Measurements from ENCODE around the gene PDE4D. TPM values are rescaled to one million over a fixed set of nuclear protein-coding genes. Genes with fewer than 3 reads are reported as not detected.

PDE4D gene
- total RNA-seq, 5 donors from 2014 or later (not counting 1 experiment from before 2014, with no cell fraction given): 45.1 to 136 (median 64.9) TPM

DNA sequence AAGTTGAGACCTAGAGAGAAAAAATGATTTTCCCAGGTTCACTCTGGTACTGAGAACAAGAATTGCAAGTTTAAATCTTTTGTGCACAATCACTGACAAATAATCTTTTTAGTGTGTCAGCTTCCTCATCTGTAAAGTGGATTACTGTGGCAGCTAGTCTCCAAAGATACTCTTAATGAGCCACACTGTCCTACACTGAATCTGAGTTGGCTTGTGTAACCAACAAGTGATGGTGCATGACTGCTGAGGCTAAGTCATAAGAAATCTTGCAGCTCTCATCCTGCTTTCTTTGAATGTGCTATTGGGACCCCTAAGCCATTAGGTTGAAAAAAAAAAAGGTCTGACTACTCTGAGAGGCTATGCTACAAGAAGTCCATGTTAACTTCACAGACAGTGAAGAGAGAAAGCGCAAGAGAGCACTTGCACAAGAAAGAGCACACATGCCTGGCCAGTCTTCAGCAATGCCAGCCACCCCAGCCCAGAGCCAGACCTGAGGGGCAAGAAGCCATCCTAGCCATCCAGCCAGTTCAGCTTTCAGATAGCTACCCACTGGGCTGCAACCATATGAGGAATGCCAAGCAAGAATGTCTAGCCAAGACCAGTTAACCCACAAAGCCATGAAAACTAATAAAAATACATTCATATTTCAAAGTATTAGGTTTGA lies 891.2 kb downstream of the PDE4D start:
- WGBS (ENCODE audit: insufficient coverage): 100% methylated on average over 1 of the region's 1 CpG

DNA sequence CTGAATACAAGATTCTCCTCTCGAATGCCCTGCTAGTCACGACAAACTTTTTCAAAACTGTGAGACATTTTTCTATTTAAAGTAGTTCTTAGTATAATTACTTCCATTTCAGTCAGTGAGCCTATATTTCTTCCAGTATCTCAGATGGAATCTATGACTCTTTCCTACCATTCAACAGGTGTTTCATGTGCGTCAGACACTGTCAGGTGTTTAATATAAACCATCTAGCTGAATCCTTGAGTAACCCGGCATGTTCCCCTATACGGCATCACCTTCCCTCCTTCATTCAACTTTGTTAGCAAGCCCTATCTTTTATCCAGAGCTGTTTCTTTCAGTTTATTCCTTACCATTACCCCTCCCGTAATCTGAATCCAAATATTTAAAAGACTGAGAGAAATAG lies 891.8 kb downstream of the PDE4D start:
- Histone ChIP-seq H3K27ac (ENCODE audit: low read length) (no peak overlapping the region), H3K9me3 (no peaks in the 10 kb centered on the region), H3K27me3 (replicated peaks in 1 of 2; ENCODE audit: control insufficient read depth in 2 of 2, extremely low read depth in 1 of 2, insufficient read depth in 2 of 2, low read length in 1 of 2) (no peaks in the 10 kb centered on the region), H3K4me3 (ENCODE audit: control insufficient read depth in 1 of 2, extremely low read depth in 1 of 2, low read length in 1 of 2) (no peak overlapping the region), H3K4me1 (ENCODE audit: control insufficient read depth in 1 of 2, extremely low read depth in 1 of 2, insufficient read depth in 2 of 2, low read length in 2 of 2) (peaks cover 2 to 46% of the 10 kb centered on the region in 2 experiments), H3K36me3 (ENCODE audit: control insufficient read depth in 2 of 2, extremely low read depth in 1 of 2, insufficient read depth in 1 of 2, low read length in 1 of 2) (no peaks in the 10 kb centered on the region)
- CTCF ChIA-PET: interaction anchor here (0.6 to 1.2 kb wide), 4 partner anchors 43 to 110 kb away, joined by 3 to 10 read pairs (median 4); no protein-coding TSS in a partner anchor
- no peaks in the 10 kb centered on the region for H3K27me3 Mint-ChIP-seq
- H3K27ac Mint-ChIP-seq: no peak overlapping the region
- 100% methylated on average over 1 of the region's 6 CpGs for WGBS (ENCODE audit: insufficient coverage)
- ATAC-seq (replicated peaks in 1 of 4) (no peak), DNase-seq (no peak)
- no peak overlapping the region for H3K4me3 Mint-ChIP-seq
- H3K9me3 Mint-ChIP-seq: no peaks in the 10 kb centered on the region
- peaks cover 16% of the 10 kb centered on the region for H3K36me3 Mint-ChIP-seq
- H3K4me1 Mint-ChIP-seq: peaks cover 69 to 75% (median 73%) of the 10 kb centered on the region in 3 donors
- POLR2A ChIA-PET: no interaction called here

More for the DNA sequence above, 891.2 kb downstream of the PDE4D start:
- Mint-ChIP-seq H3K4me1 (peaks cover 72 to 76% (median 73%) of the 10 kb centered on the region in 3 donors), H3K4me3 (no peak overlapping the region), H3K36me3 (peaks cover 16% of the 10 kb centered on the region), H3K27me3 (no peaks in the 10 kb centered on the region), H3K9me3 (no peaks in the 10 kb centered on the region), H3K27ac (no peak overlapping the region)
- DNase-seq (no peak), ATAC-seq (replicated peaks in 1 of 4) (no peak)
- no peaks in the 10 kb centered on the region for H3K27me3 ChIP-seq (replicated peaks in 1 of 2; ENCODE audit: control insufficient read depth in 2 of 2, extremely low read depth in 1 of 2, insufficient read depth in 2 of 2, low read length in 1 of 2)
- no peaks in the 10 kb centered on the region for H3K9me3 ChIP-seq
- no peak overlapping the region for H3K4me3 ChIP-seq (ENCODE audit: control insufficient read depth in 1 of 2, extremely low read depth in 1 of 2, low read length in 1 of 2)
- peaks cover 2 to 48% of the 10 kb centered on the region in 2 experiments for H3K4me1 ChIP-seq (ENCODE audit: control insufficient read depth in 1 of 2, extremely low read depth in 1 of 2, insufficient read depth in 2 of 2, low read length in 2 of 2)
- no peaks in the 10 kb centered on the region for H3K36me3 ChIP-seq (ENCODE audit: control insufficient read depth in 2 of 2, extremely low read depth in 1 of 2, insufficient read depth in 1 of 2, low read length in 1 of 2)
- CTCF ChIA-PET: interaction anchor here in 1 of 2 donors (1.2 kb wide), 1 partner anchor 111 kb away, joined by 3 read pairs; no protein-coding TSS in a partner anchor
- POLR2A ChIA-PET: interaction anchor here in 1 of 2 donors (0.6 kb wide), 1 partner anchor 22 kb away, joined by 13 read pairs; no protein-coding TSS in a partner anchor
- H3K27ac ChIP-seq (ENCODE audit: low read length): no peak overlapping the region

DNA sequence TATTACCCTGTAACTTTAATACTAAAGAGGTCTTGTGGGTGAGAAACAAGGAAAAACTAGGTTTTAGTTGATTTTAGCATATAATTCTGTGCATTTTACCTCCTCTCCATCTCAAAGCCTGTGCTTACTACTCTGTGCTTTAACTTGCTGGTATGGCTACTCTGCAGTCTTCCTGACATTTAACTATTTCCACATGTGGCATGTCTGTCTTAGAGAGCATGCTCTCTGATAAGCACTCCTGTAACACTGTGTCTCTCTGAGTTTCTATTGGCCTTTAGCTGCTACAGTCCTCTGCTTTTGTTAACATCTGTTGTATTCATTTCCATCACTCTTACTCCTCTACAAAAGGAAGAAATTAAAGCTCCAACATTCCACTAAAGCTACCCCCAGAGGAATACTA lies 892.4 kb downstream of the PDE4D start:
- POLR2A ChIA-PET: no interaction called here
- Histone ChIP-seq H3K9me3 (no peaks in the 10 kb centered on the region), H3K27me3 (replicated peaks in 1 of 2; ENCODE audit: control insufficient read depth in 2 of 2, extremely low read depth in 1 of 2, insufficient read depth in 2 of 2, low read length in 1 of 2) (no peaks in the 10 kb centered on the region), H3K4me3 (ENCODE audit: control insufficient read depth in 1 of 2, extremely low read depth in 1 of 2, low read length in 1 of 2) (no peak overlapping the region), H3K4me1 (ENCODE audit: control insufficient read depth in 1 of 2, extremely low read depth in 1 of 2, insufficient read depth in 2 of 2, low read length in 2 of 2) (peaks cover 2 to 43% of the 10 kb centered on the region in 2 experiments), H3K27ac (ENCODE audit: low read length) (no peak overlapping the region), H3K36me3 (ENCODE audit: control insufficient read depth in 2 of 2, extremely low read depth in 1 of 2, insufficient read depth in 1 of 2, low read length in 1 of 2) (no peaks in the 10 kb centered on the region)
- Mint-ChIP-seq H3K9me3 (no peaks in the 10 kb centered on the region), H3K4me1 (peaks cover 66 to 71% (median 68%) of the 10 kb centered on the region in 3 donors), H3K27ac (no peak overlapping the region), H3K36me3 (peaks cover 16% of the 10 kb centered on the region), H3K27me3 (no peaks in the 10 kb centered on the region), H3K4me3 (no peak overlapping the region)
- CTCF ChIA-PET: interaction anchor here (0.5 to 1.2 kb wide), 5 partner anchors 44 to 110 kb away, joined by 3 to 10 read pairs (median 5); no protein-coding TSS in a partner anchor
- DNase-seq (no peak), ATAC-seq (replicated peaks in 1 of 4) (peak in 1 of 4 experiments; percentile 21)

DNA sequence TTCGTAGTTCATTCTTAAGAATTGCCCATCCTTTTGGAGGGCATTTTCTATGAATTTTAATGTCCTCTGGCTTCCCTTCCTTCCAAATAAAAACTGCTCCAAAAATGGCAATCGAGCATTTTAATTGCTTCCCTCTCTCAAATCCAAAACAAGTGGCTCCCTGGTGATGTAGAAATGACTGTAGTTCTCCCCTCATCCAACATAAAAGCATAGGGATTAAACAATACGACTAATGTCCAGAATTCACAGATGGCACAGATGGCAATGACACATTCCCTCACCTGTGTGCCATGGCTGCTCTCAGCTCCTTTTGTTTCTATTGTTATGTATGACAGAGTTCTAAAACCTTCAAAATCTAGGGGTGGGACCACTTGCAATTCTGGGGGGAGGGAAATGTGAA lies 893.3 kb downstream of the PDE4D start:
- Mint-ChIP-seq H3K27ac (no peak overlapping the region), H3K9me3 (no peaks in the 10 kb centered on the region), H3K4me3 (no peak overlapping the region), H3K4me1 (peaks cover 59 to 69% (median 63%) of the 10 kb centered on the region in 3 donors), H3K36me3 (peaks cover 20% of the 10 kb centered on the region), H3K27me3 (no peaks in the 10 kb centered on the region)
- H3K36me3 ChIP-seq (ENCODE audit: control insufficient read depth in 2 of 2, extremely low read depth in 1 of 2, insufficient read depth in 1 of 2, low read length in 1 of 2): no peaks in the 10 kb centered on the region
- ChIA-PET CTCF (no interaction called here), POLR2A (no interaction called here)
- H3K27ac ChIP-seq (ENCODE audit: low read length): no peak overlapping the region
- DNase-seq: no peak
- no peak for ATAC-seq (replicated peaks in 1 of 4)
- H3K9me3 ChIP-seq: no peaks in the 10 kb centered on the region
- H3K27me3 ChIP-seq (replicated peaks in 1 of 2; ENCODE audit: control insufficient read depth in 2 of 2, extremely low read depth in 1 of 2, insufficient read depth in 2 of 2, low read length in 1 of 2): no peaks in the 10 kb centered on the region
- H3K4me3 ChIP-seq (ENCODE audit: control insufficient read depth in 1 of 2, extremely low read depth in 1 of 2, low read length in 1 of 2): no peak overlapping the region
- WGBS (ENCODE audit: insufficient coverage): no CpG with 5 or more reads among the region's 3 CpGs
- H3K4me1 ChIP-seq (ENCODE audit: control insufficient read depth in 1 of 2, extremely low read depth in 1 of 2, insufficient read depth in 2 of 2, low read length in 2 of 2): peaks cover 2 to 38% of the 10 kb centered on the region in 2 experiments

DNA sequence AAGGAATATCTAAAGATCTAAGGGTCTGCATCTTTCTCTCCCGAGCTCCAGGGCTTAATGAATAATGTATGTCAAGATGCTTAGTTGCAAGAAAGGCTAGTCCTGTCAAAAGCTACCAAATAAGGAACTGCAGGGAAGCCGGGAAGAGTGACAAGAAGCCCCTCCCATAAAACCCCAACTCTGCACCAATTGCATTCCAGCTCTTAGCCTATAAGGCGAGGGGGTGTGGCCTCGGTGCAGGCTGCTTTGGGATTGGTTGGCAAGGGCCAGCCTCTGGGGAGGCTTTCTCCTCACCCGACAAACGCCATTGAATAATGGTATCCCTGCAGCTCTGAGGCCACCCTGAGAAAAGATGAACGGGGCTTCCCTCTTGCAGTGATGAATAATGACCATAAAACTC lies 893.7 kb downstream of the PDE4D start:
- no peak overlapping the region for H3K27ac ChIP-seq (ENCODE audit: low read length)
- peaks cover 55 to 67% (median 62%) of the 10 kb centered on the region in 3 donors for H3K4me1 Mint-ChIP-seq

DNA sequence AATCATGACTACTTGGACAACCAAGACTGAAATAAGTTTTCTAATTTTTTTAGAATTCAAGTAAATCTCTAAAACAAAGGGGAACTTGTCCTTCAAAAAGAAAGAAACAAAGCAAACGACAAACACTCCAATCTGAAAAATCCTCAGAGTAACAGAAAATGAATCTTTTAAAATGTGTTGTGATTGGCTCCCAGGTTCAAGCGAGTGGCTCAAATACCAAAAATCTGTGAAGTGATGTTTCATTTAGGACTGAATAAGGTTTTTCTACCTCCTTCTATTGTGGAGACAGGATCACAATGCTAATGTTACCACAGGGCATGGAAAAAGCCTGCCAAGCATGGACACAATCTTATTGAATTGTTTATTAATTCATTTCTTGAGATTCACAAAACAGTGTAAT lies 895.0 kb downstream of the PDE4D start:
- no peak overlapping the region for H3K4me3 Mint-ChIP-seq
- peaks cover 20% of the 10 kb centered on the region for H3K36me3 Mint-ChIP-seq
- DNase-seq: no peak
- CTCF ChIA-PET: interaction anchor here in 1 of 2 donors (0.5 to 0.8 kb wide), 2 partner anchors 112 to 129 kb away, joined by 3 read pairs; no protein-coding TSS in a partner anchor
- peaks cover 2 to 33% of the 10 kb centered on the region in 2 experiments for H3K4me1 ChIP-seq (ENCODE audit: control insufficient read depth in 1 of 2, extremely low read depth in 1 of 2, insufficient read depth in 2 of 2, low read length in 2 of 2)
- ATAC-seq (replicated peaks in 1 of 4): no peak
- no CpG with 5 or more reads among the region's 2 CpGs for WGBS (ENCODE audit: insufficient coverage)
- no peaks in the 10 kb centered on the region for H3K36me3 ChIP-seq (ENCODE audit: control insufficient read depth in 2 of 2, extremely low read depth in 1 of 2, insufficient read depth in 1 of 2, low read length in 1 of 2)
- no peak overlapping the region for H3K4me3 ChIP-seq (ENCODE audit: control insufficient read depth in 1 of 2, extremely low read depth in 1 of 2, low read length in 1 of 2)
- peak overlapping the region in 1 of 2 donors; percentile 22 for H3K27ac Mint-ChIP-seq
- H3K4me1 Mint-ChIP-seq: peaks cover 43 to 58% (median 55%) of the 10 kb centered on the region in 3 donors
- H3K27ac ChIP-seq (ENCODE audit: low read length): no peak overlapping the region
- no peaks in the 10 kb centered on the region for H3K27me3 ChIP-seq (replicated peaks in 1 of 2; ENCODE audit: control insufficient read depth in 2 of 2, extremely low read depth in 1 of 2, insufficient read depth in 2 of 2, low read length in 1 of 2)
- H3K9me3 ChIP-seq: no peaks in the 10 kb centered on the region
- H3K27me3 Mint-ChIP-seq: no peaks in the 10 kb centered on the region
- POLR2A ChIA-PET: interaction anchor here in 1 of 2 donors (0.6 kb wide), 1 partner anchor 12 kb away, joined by 3 read pairs; no protein-coding TSS in a partner anchor
- H3K9me3 Mint-ChIP-seq: no peaks in the 10 kb centered on the region

More for the DNA sequence above, 893.7 kb downstream of the PDE4D start:
- peaks cover 20% of the 10 kb centered on the region for H3K36me3 Mint-ChIP-seq
- no peak overlapping the region for H3K4me3 ChIP-seq (ENCODE audit: control insufficient read depth in 1 of 2, extremely low read depth in 1 of 2, low read length in 1 of 2)
- no peaks in the 10 kb centered on the region for H3K9me3 ChIP-seq
- no peaks in the 10 kb centered on the region for H3K36me3 ChIP-seq (ENCODE audit: control insufficient read depth in 2 of 2, extremely low read depth in 1 of 2, insufficient read depth in 1 of 2, low read length in 1 of 2)
- ATAC-seq (replicated peaks in 1 of 4) (peak in 1 of 4 experiments; percentile 22), DNase-seq (no peak)
- WGBS (ENCODE audit: insufficient coverage): no CpG with 5 or more reads among the region's 7 CpGs
- H3K9me3 Mint-ChIP-seq: no peaks in the 10 kb centered on the region
- no peaks in the 10 kb centered on the region for H3K27me3 Mint-ChIP-seq
- POLR2A ChIA-PET: interaction anchor here in 1 of 2 donors (0.6 kb wide), 1 partner anchor 152 kb away, joined by 3 read pairs; no protein-coding TSS in a partner anchor
- CTCF ChIA-PET: interaction anchor here (0.7 to 1.0 kb wide), 2 partner anchors 21 to 188 kb away, joined by 3 read pairs; no protein-coding TSS in a partner anchor
- H3K27ac Mint-ChIP-seq: no peak overlapping the region
- no peaks in the 10 kb centered on the region for H3K27me3 ChIP-seq (replicated peaks in 1 of 2; ENCODE audit: control insufficient read depth in 2 of 2, extremely low read depth in 1 of 2, insufficient read depth in 2 of 2, low read length in 1 of 2)
- peaks cover 2 to 36% of the 10 kb centered on the region in 2 experiments for H3K4me1 ChIP-seq (ENCODE audit: control insufficient read depth in 1 of 2, extremely low read depth in 1 of 2, insufficient read depth in 2 of 2, low read length in 2 of 2)
- H3K4me3 Mint-ChIP-seq: no peak overlapping the region
